Measurements from ENCODE around the gene TPBG. TPM values are rescaled to one million over a fixed set of nuclear protein-coding genes. Genes with fewer than 3 reads are reported as not detected.

TPBG gene
- total RNA-seq, 1 experiment from 2014 or later, result 67.1 TPM

DNA sequence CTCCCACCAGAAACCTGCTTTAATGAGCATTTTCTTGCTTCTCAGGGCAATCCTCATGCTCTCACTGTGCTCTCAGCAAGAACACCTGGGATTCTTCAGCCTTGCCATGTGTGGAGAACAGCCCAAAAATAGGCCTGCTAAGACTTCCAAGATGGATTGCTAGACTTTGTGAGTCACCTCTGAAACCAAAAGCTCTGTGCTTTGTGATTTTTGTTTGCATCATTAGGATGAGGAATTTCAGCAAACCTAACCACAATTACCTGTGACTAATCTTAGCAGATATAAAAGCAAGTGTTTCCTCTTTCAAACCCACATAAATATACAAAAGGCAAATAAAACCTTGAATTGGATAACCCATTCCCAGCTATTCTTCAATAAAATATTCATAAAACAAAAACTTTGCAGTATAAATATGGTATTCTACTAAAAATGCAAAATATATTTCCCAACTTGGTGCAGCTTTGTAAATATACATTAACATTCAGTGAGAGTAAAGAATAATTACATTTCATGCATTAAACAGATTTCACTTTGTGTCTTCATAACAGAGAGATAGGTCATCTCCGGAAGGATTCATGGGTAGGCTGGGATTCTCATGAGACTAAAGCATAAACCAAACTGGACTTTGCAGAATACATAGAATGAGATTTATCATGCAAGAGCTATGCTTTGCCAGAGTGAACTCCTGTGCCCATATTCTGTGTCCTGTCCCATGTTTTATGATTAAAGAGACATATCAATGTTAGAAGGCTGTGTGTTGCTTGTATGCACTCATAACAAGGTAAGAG, 33.5 kb downstream of the TPBG start:
- BruUV-seq (replicated peaks), result no TSS peak
- ChIA-PET POLR2A (ENCODE audit: low non-redundant PET) (no interaction called here), CTCF (no interaction called here)
- TF ChIP-seq, protein P1, sequence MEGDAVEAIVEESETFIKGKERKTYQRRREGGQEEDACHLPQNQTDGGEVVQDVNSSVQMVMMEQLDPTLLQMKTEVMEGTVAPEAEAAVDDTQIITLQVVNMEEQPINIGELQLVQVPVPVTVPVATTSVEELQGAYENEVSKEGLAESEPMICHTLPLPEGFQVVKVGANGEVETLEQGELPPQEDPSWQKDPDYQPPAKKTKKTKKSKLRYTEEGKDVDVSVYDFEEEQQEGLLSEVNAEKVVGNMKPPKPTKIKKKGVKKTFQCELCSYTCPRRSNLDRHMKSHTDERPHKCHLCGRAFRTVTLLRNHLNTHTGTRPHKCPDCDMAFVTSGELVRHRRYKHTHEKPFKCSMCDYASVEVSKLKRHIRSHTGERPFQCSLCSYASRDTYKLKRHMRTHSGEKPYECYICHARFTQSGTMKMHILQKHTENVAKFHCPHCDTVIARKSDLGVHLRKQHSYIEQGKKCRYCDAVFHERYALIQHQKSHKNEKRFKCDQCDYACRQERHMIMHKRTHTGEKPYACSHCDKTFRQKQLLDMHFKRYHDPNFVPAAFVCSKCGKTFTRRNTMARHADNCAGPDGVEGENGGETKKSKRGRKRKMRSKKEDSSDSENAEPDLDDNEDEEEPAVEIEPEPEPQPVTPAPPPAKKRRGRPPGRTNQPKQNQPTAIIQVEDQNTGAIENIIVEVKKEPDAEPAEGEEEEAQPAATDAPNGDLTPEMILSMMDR (conservative IDR thresholded peaks at IDR 0.05; ENCODE audit: low read depth, low read length), result no peak
- TF ChIP-seq EZH2 (IDR thresholded peaks at IDR 0.05; ENCODE audit: borderline replicate concordance, low read depth, low read length, poor library complexity, severe bottlenecking), result no peak
- no peaks in the 10 kb centered on the region for H3K9me3 ChIP-seq (ENCODE audit: low read depth, low read length, poor library complexity, severe bottlenecking)
- no peaks in the 10 kb centered on the region for H3K27me3 ChIP-seq (replicated peaks; ENCODE audit: insufficient read depth, low read depth, low read length, poor library complexity)
- no peak overlapping the region for H3K27ac ChIP-seq (ENCODE audit: low read depth, low read length, poor library complexity, severe bottlenecking)
- peak; percentile 19 for DNase-seq (ENCODE audit: low spot score)
- peaks cover 6% of the 10 kb centered on the region for H3K4me1 ChIP-seq (ENCODE audit: insufficient read depth, low read length, poor library complexity, severe bottlenecking)
- H3K4me3 ChIP-seq (ENCODE audit: low read depth, low read length, poor library complexity, severe bottlenecking), result no peak overlapping the region
- intact Hi-C loops (cut with micrococcal nuclease; ENCODE audit: unreplicated experiment), result no loop called here
- H3K36me3 ChIP-seq (ENCODE audit: insufficient read depth, low read length, poor library complexity, severe bottlenecking), result no peaks in the 10 kb centered on the region

GRCh38 chr6:82397962-82398692, 34.5 kb downstream of the TPBG start:
- no peak for DNase-seq (ENCODE audit: low spot score)
- Histone ChIP-seq H3K4me1 (ENCODE audit: insufficient read depth, low read length, poor library complexity, severe bottlenecking) (peaks cover 6% of the 10 kb centered on the region), H3K27ac (ENCODE audit: low read depth, low read length, poor library complexity, severe bottlenecking) (no peak overlapping the region), H3K36me3 (ENCODE audit: insufficient read depth, low read length, poor library complexity, severe bottlenecking) (no peaks in the 10 kb centered on the region), H3K4me3 (ENCODE audit: low read depth, low read length, poor library complexity, severe bottlenecking) (no peak overlapping the region), H3K27me3 (replicated peaks; ENCODE audit: insufficient read depth, low read depth, low read length, poor library complexity) (no peaks in the 10 kb centered on the region), H3K9me3 (ENCODE audit: low read depth, low read length, poor library complexity, severe bottlenecking) (no peaks in the 10 kb centered on the region)
- ChIA-PET CTCF (no interaction called here), POLR2A (ENCODE audit: low non-redundant PET) (no interaction called here)
- BruUV-seq (replicated peaks), result no TSS peak
- TF ChIP-seq, protein P1 (conservative IDR thresholded peaks at IDR 0.05; ENCODE audit: low read depth, low read length), result no peak
- TF ChIP-seq EZH2 (IDR thresholded peaks at IDR 0.05; ENCODE audit: borderline replicate concordance, low read depth, low read length, poor library complexity, severe bottlenecking), result no peak
- intact Hi-C loops (cut with micrococcal nuclease; ENCODE audit: unreplicated experiment), result no loop called here

DNA sequence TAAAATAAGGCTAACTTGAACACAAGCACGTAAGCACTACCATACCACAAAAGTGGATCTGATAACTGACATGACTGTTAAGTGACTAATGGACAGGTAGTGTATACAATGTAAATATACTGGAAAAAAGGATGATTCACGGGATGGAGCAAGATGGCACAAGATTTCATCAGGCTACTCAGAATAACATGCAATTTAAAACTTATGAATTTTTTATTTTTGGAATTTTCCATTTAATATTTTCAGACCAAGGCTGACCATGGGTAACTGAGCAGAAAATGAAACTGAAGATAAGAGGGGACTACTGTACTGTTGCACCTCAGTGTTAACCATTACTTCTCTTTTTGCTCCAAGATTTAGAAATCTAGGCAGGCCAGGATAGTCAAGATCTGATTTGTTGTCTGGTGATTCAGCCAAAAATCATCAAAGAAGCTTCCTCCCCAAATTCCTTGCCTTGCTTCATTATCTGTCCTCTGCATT, 45.4 kb downstream of the TPBG start:
- Histone ChIP-seq H3K27ac (ENCODE audit: low read depth, low read length, poor library complexity, severe bottlenecking) (no peak overlapping the region), H3K4me1 (ENCODE audit: insufficient read depth, low read length, poor library complexity, severe bottlenecking) (peaks cover 22% of the 10 kb centered on the region), H3K4me3 (ENCODE audit: low read depth, low read length, poor library complexity, severe bottlenecking) (no peak overlapping the region), H3K27me3 (replicated peaks; ENCODE audit: insufficient read depth, low read depth, low read length, poor library complexity) (no peaks in the 10 kb centered on the region), H3K36me3 (ENCODE audit: insufficient read depth, low read length, poor library complexity, severe bottlenecking) (no peaks in the 10 kb centered on the region), H3K9me3 (ENCODE audit: low read depth, low read length, poor library complexity, severe bottlenecking) (no peaks in the 10 kb centered on the region)
- ChIA-PET POLR2A (ENCODE audit: low non-redundant PET) (no interaction called here), CTCF (no interaction called here)
- DNase-seq (ENCODE audit: low spot score), result no peak
- intact Hi-C loops (cut with micrococcal nuclease; ENCODE audit: unreplicated experiment), result no loop called here
- TF ChIP-seq, protein P1 (conservative IDR thresholded peaks at IDR 0.05; ENCODE audit: low read depth, low read length), result no peak
- no peak for TF ChIP-seq EZH2 (IDR thresholded peaks at IDR 0.05; ENCODE audit: borderline replicate concordance, low read depth, low read length, poor library complexity, severe bottlenecking)
- BruUV-seq (replicated peaks), result no TSS peak
